Effector memory CD4-positive, alpha-beta T cell (primary cell): ENCODE measurements around the gene CNR2.
"Not testable (repeated sequence)": the region's sequence is repeated elsewhere in the genome, so short reads cannot be mapped to it uniquely, and the experiment has no call there.

Experiments
- DNase-seq, 3 donors: peaks; one replicate each; pipeline ENCODE4 v3.0.0-alpha.2; 2020
- H3K27ac ChIP-seq: 2 replicates; pipeline ENCODE4 v1.7.0; 2013; ENCODE audit warnings: mild to moderate bottlenecking, low read length, moderate library complexity; ENCODE audit not compliant: insufficient read depth, poor library complexity, severe bottlenecking
- H3K27me3 ChIP-seq: replicated peaks from 2 replicates; pipeline ENCODE4 v1.7.0; 2013; ENCODE audit warnings: mild to moderate bottlenecking, low read length; ENCODE audit not compliant: insufficient read depth, control insufficient read depth, poor library complexity, severe bottlenecking
- H3K36me3 ChIP-seq: 2 replicates; pipeline ENCODE4 v1.7.0; 2013; ENCODE audit warnings: mild to moderate bottlenecking, low read length, moderate library complexity; ENCODE audit not compliant: control insufficient read depth, insufficient read depth
- H3K4me1 ChIP-seq: 2 replicates; pipeline ENCODE4 v1.7.0; 2013; ENCODE audit warnings: low read length, mild to moderate bottlenecking; ENCODE audit not compliant: control insufficient read depth, insufficient read depth, poor library complexity, severe bottlenecking
- H3K4me3 ChIP-seq: 2 replicates; pipeline ENCODE4 v1.7.0; 2013; ENCODE audit warnings: low read length, low read depth, mild to moderate bottlenecking; ENCODE audit not compliant: insufficient read depth, poor library complexity, severe bottlenecking
- H3K9me3 ChIP-seq: 2 replicates; pipeline ENCODE4 v1.7.0; 2013; ENCODE audit warnings: mild to moderate bottlenecking, low read length, moderate library complexity; ENCODE audit not compliant: control insufficient read depth

The CNR2 gene

GRCh38 chr1:23906731-23907130, 6.4 kb downstream of the CNR2 start:
- H3K4me1 ChIP-seq: no peaks in the 10 kb centered on the region
- peaks cover 3% of the 10 kb centered on the region for H3K27me3 ChIP-seq
- no peaks in the 10 kb centered on the region for H3K36me3 ChIP-seq
- H3K27ac ChIP-seq: no peak overlapping the region
- H3K4me3 ChIP-seq: no peak overlapping the region
- no peaks in the 10 kb centered on the region for H3K9me3 ChIP-seq
- DNase-seq: no peak

- DNase-seq: no peak
- H3K27me3 ChIP-seq: peaks cover 3% of the 10 kb centered on the region
- H3K4me3 ChIP-seq: no peak overlapping the region
- H3K27ac ChIP-seq: no peak overlapping the region
- no peaks in the 10 kb centered on the region for H3K36me3 ChIP-seq
- no peaks in the 10 kb centered on the region for H3K9me3 ChIP-seq
- no peaks in the 10 kb centered on the region for H3K4me1 ChIP-seq
These were observed 7.6 kb downstream of the CNR2 start for GRCh38 chr1:23905461-23906025.

GRCh38 chr1:23904748-23905357, 8.3 kb downstream of the CNR2 start:
- Histone ChIP-seq H3K27ac (no peak overlapping the region), H3K27me3 (peaks cover 3% of the 10 kb centered on the region), H3K4me1 (no peaks in the 10 kb centered on the region), H3K36me3 (no peaks in the 10 kb centered on the region), H3K4me3 (no peak overlapping the region), H3K9me3 (no peaks in the 10 kb centered on the region)
- DNase-seq: no peak

GRCh38 chr1:23903754-23904153, 9.4 kb downstream of the CNR2 start:
- no peaks in the 10 kb centered on the region for H3K4me1 ChIP-seq
- DNase-seq: no peak
- peaks cover 3% of the 10 kb centered on the region for H3K27me3 ChIP-seq
- H3K9me3 ChIP-seq: no peaks in the 10 kb centered on the region
- H3K27ac ChIP-seq: no peak overlapping the region
- H3K36me3 ChIP-seq: no peaks in the 10 kb centered on the region
- no peak overlapping the region for H3K4me3 ChIP-seq

GRCh38 chr1:23902321-23903278, 10.6 kb downstream of the CNR2 start:
- Histone ChIP-seq H3K27ac (no peak overlapping the region), H3K4me3 (no peak overlapping the region), H3K36me3 (no peaks in the 10 kb centered on the region), H3K4me1 (no peaks in the 10 kb centered on the region), H3K9me3 (no peaks in the 10 kb centered on the region), H3K27me3 (no peaks in the 10 kb centered on the region)
- DNase-seq: no peak

- H3K27ac ChIP-seq, H3K4me1 ChIP-seq, H3K9me3 ChIP-seq, DNase-seq, H3K27me3 ChIP-seq, H3K36me3 ChIP-seq, H3K4me3 ChIP-seq: not testable (repeated sequence)
These were observed 13.1 kb downstream of the CNR2 start for GRCh38 chr1:23900017-23900416.

- Histone ChIP-seq H3K4me1 (no peaks in the 10 kb centered on the region), H3K4me3 (no peak overlapping the region), H3K27ac (no peak overlapping the region), H3K36me3 (no peaks in the 10 kb centered on the region), H3K27me3 (no peaks in the 10 kb centered on the region), H3K9me3 (no peaks in the 10 kb centered on the region)
- DNase-seq: no peak
These were observed 14.1 kb downstream of the CNR2 start for GRCh38 chr1:23899070-23899469.

GRCh38 chr1:23897083-23897482, 16.1 kb downstream of the CNR2 start:
- H3K27me3 ChIP-seq: no peaks in the 10 kb centered on the region
- H3K4me3 ChIP-seq: no peak overlapping the region
- no peak overlapping the region for H3K27ac ChIP-seq
- no peak for DNase-seq
- no peaks in the 10 kb centered on the region for H3K4me1 ChIP-seq
- H3K9me3 ChIP-seq: no peaks in the 10 kb centered on the region
- H3K36me3 ChIP-seq: no peaks in the 10 kb centered on the region

- no peak overlapping the region for H3K27ac ChIP-seq
- H3K9me3 ChIP-seq: no peaks in the 10 kb centered on the region
- H3K4me1 ChIP-seq: no peaks in the 10 kb centered on the region
- H3K27me3 ChIP-seq: no peaks in the 10 kb centered on the region
- no peaks in the 10 kb centered on the region for H3K36me3 ChIP-seq
- no peak for DNase-seq
- no peak overlapping the region for H3K4me3 ChIP-seq
These were observed 16.7 kb downstream of the CNR2 start for GRCh38 chr1:23896491-23896890.

GRCh38 chr1:23895993-23896392, 17.2 kb downstream of the CNR2 start:
- Histone ChIP-seq H3K4me1 (no peaks in the 10 kb centered on the region), H3K27ac (no peak overlapping the region), H3K27me3 (no peaks in the 10 kb centered on the region)

More at GRCh38 chr1:23895993-23896392, 17.2 kb downstream of the CNR2 start:
- Histone ChIP-seq H3K36me3 (no peaks in the 10 kb centered on the region), H3K4me3 (no peak overlapping the region), H3K9me3 (no peaks in the 10 kb centered on the region)
- DNase-seq: no peak
